Liver (tissue), 3 donors: ENCODE measurements around the gene CHAC1.

Experiments used
- ATF3 ChIP-seq: IDR thresholded peaks from 2 replicates; pipeline ENCODE4 v1.6.1; 2016; ENCODE audit warnings: antibody characterized with exemption
- CTCF ChIP-seq: fragments of 150-350 bp; IDR thresholded peaks from 2 replicates; pipeline ENCODE4 v1.5.1; 2017; ENCODE audit warnings: improper control_type of control experiment, low read depth, low read length; ENCODE audit not compliant: missing input control
- FOXA1 ChIP-seq: IDR thresholded peaks from 2 replicates; pipeline ENCODE4 v1.6.1; 2016; ENCODE audit warnings: antibody characterized with exemption
- GABPA ChIP-seq, 2 donors: IDR thresholded peaks in 1 of 2; conservative IDR thresholded peaks in 1 of 2; 2 replicates each; pipeline ENCODE4 v1.6.1; 2016; ENCODE audit warnings: antibody characterized with exemption in 2 of 2, mild to moderate bottlenecking in 1 of 2, moderate library complexity in 1 of 2
- HNF4G ChIP-seq: IDR thresholded peaks from 2 replicates; pipeline ENCODE4 v1.6.1; 2016; ENCODE audit warnings: antibody characterized with exemption
- MAX ChIP-seq: IDR thresholded peaks from 2 replicates; pipeline ENCODE4 v1.6.1; 2016; ENCODE audit warnings: antibody characterized with exemption
- RAD21 ChIP-seq, 2 donors: IDR thresholded peaks; 2 replicates each; pipeline ENCODE4 v1.6.1; 2016; ENCODE audit warnings: antibody characterized with exemption in 2 of 2, mild to moderate bottlenecking in 2 of 2
- REST ChIP-seq: IDR thresholded peaks from 2 replicates; pipeline ENCODE4 v1.6.1; 2016; ENCODE audit warnings: antibody characterized with exemption, mild to moderate bottlenecking
- RXRA ChIP-seq, 2 donors: IDR thresholded peaks; 2 replicates each; pipeline ENCODE4 v1.6.1; 2017 to 2018; ENCODE audit warnings: antibody characterized with exemption in 2 of 2, mild to moderate bottlenecking in 1 of 2
- TAF1 ChIP-seq: conservative IDR thresholded peaks from 2 replicates; pipeline ENCODE4 v1.6.1; 2016; ENCODE audit warnings: antibody characterized with exemption, mild to moderate bottlenecking
- YY1 ChIP-seq: IDR thresholded peaks from 2 replicates; pipeline ENCODE4 v1.6.1; 2016; ENCODE audit warnings: antibody characterized with exemption, mild to moderate bottlenecking
- TF ChIP-seq, protein P1 (sequence below): IDR thresholded peaks from 2 replicates; pipeline ENCODE4 v1.6.1; 2016; ENCODE audit warnings: antibody characterized with exemption
- donor health status: healthy.
- donor health status: healthy.

GRCh38 chr15:40917585-40917984, 35.7 kb upstream of the CHAC1 start:
- no peak for TF ChIP-seq CTCF
- TF ChIP-seq MAX, result no peak
- no peak for TF ChIP-seq GABPA (IDR thresholded peaks at IDR 0.05 in 1 of 2, conservative IDR thresholded peaks at IDR 0.05 in 1 of 2)
- TF ChIP-seq ATF3, result no peak
- no peak for TF ChIP-seq HNF4G
- no peak for TF ChIP-seq REST
- no peak for TF ChIP-seq RXRA (IDR thresholded peaks at IDR 0.05)
- no peak for TF ChIP-seq YY1
- no peak for TF ChIP-seq RAD21 (IDR thresholded peaks at IDR 0.05)
- no peak for TF ChIP-seq TAF1
- TF ChIP-seq, protein P1, sequence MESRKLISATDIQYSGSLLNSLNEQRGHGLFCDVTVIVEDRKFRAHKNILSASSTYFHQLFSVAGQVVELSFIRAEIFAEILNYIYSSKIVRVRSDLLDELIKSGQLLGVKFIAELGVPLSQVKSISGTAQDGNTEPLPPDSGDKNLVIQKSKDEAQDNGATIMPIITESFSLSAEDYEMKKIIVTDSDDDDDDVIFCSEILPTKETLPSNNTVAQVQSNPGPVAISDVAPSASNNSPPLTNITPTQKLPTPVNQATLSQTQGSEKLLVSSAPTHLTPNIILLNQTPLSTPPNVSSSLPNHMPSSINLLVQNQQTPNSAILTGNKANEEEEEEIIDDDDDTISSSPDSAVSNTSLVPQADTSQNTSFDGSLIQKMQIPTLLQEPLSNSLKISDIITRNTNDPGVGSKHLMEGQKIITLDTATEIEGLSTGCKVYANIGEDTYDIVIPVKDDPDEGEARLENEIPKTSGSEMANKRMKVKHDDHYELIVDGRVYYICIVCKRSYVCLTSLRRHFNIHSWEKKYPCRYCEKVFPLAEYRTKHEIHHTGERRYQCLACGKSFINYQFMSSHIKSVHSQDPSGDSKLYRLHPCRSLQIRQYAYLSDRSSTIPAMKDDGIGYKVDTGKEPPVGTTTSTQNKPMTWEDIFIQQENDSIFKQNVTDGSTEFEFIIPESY, result no peak
- no peak for TF ChIP-seq FOXA1
